Activated T-cell treated with anti-CD3 and anti-CD28 coated beads, Interleukin-2, amount 50 U/mL, for 4 hours (primary cell): ENCODE data around the gene SMYD3. TPM values are rescaled to one million over a fixed set of nuclear protein-coding genes. Genes with fewer than 3 reads are reported as not detected.

ENCODE experiments used
- ATAC-seq, 2 donors: fragments of 200-7000 bp; cut with Tn5 transposase; one replicate each; pipeline ENCODE4 v1.10.0; 2021
- DNase-seq: peaks from one replicate; pipeline ENCODE4 v3.0.0-alpha.2; 2020
- H3K27me3 Mint-ChIP-seq: one replicate; pipeline ENCODE4 v1.8.0; 2021; ENCODE audit warnings: low read depth, mixed read lengths
- H3K36me3 Mint-ChIP-seq: one replicate; pipeline ENCODE4 v1.8.0; 2022; ENCODE audit warnings: mixed read lengths; ENCODE audit not compliant: insufficient read depth
- H3K4me1 Mint-ChIP-seq: one replicate; pipeline ENCODE4 v1.8.0; 2021; ENCODE audit warnings: low read depth, mixed read lengths
- H3K4me3 Mint-ChIP-seq: one replicate; pipeline ENCODE4 v1.8.0; 2021; ENCODE audit warnings: mild to moderate bottlenecking, moderate library complexity, mixed read lengths
- H3K9me3 Mint-ChIP-seq: one replicate; pipeline ENCODE4 v1.8.0; 2021; ENCODE audit warnings: mixed read lengths
- total RNA-seq, 3 donors: library from RNA; stranded (reverse); gene quantifications; one replicate each; pipeline ENCODE4 v1.2.1, GENCODE V29; 2021

SMYD3 gene
- total RNA-seq, 3 donors from 2014 or later = 10.7 to 13.0 (median 11.9) TPM

- H3K27me3 Mint-ChIP-seq = no peaks in the 10 kb centered on the region
- peaks cover 22% of the 10 kb centered on the region for H3K36me3 Mint-ChIP-seq
- H3K4me3 Mint-ChIP-seq = no peak overlapping the region
- no peak for ATAC-seq
- no peaks in the 10 kb centered on the region for H3K4me1 Mint-ChIP-seq
- no peaks in the 10 kb centered on the region for H3K9me3 Mint-ChIP-seq
- DNase-seq = no peak
Observed at GRCh38 chr1:246178717-246179311, 328.3 kb downstream of the SMYD3 start.

- Mint-ChIP-seq H3K27me3 (no peaks in the 10 kb centered on the region), H3K9me3 (no peaks in the 10 kb centered on the region), H3K4me3 (no peak overlapping the region), H3K36me3 (peaks cover 22% of the 10 kb centered on the region), H3K4me1 (no peaks in the 10 kb centered on the region)
- no peak for ATAC-seq
- no peak for DNase-seq
Observed at GRCh38 chr1:246176126-246177024, 330.7 kb downstream of the SMYD3 start.

- peaks cover 6% of the 10 kb centered on the region for H3K36me3 Mint-ChIP-seq
- no peaks in the 10 kb centered on the region for H3K9me3 Mint-ChIP-seq
- no peaks in the 10 kb centered on the region for H3K4me1 Mint-ChIP-seq
- H3K4me3 Mint-ChIP-seq = no peak overlapping the region
- ATAC-seq (no peak), DNase-seq (no peak)
- no peaks in the 10 kb centered on the region for H3K27me3 Mint-ChIP-seq
Observed at GRCh38 chr1:246170574-246171261, 336.4 kb downstream of the SMYD3 start.

- no peaks in the 10 kb centered on the region for H3K9me3 Mint-ChIP-seq
- no peak overlapping the region for H3K4me3 Mint-ChIP-seq
- DNase-seq (no peak), ATAC-seq (no peak)
- peaks cover 3% of the 10 kb centered on the region for H3K36me3 Mint-ChIP-seq
- no peaks in the 10 kb centered on the region for H3K27me3 Mint-ChIP-seq
- no peaks in the 10 kb centered on the region for H3K4me1 Mint-ChIP-seq
Observed at GRCh38 chr1:246169486-246169885, 337.6 kb downstream of the SMYD3 start.

- Mint-ChIP-seq H3K4me1 (no peaks in the 10 kb centered on the region), H3K36me3 (peaks cover 3% of the 10 kb centered on the region), H3K4me3 (no peak overlapping the region), H3K9me3 (no peaks in the 10 kb centered on the region), H3K27me3 (no peaks in the 10 kb centered on the region)
- DNase-seq = no peak
- ATAC-seq = no peak
Observed at GRCh38 chr1:246169019-246169418, 338.1 kb downstream of the SMYD3 start.

- H3K4me3 Mint-ChIP-seq = no peak overlapping the region
- no peak for ATAC-seq
Observed at GRCh38 chr1:246166841-246167240, 340.2 kb downstream of the SMYD3 start.

GRCh38 chr1:246165826-246166709, 341.0 kb downstream of the SMYD3 start:
- DNase-seq (no peak), ATAC-seq (no peak)
- H3K27me3 Mint-ChIP-seq = no peaks in the 10 kb centered on the region
- peaks cover 12% of the 10 kb centered on the region for H3K36me3 Mint-ChIP-seq
- H3K9me3 Mint-ChIP-seq = no peaks in the 10 kb centered on the region
- H3K4me1 Mint-ChIP-seq = no peaks in the 10 kb centered on the region
- H3K4me3 Mint-ChIP-seq = no peak overlapping the region

More at GRCh38 chr1:246166841-246167240, 340.2 kb downstream of the SMYD3 start:
- Mint-ChIP-seq H3K9me3 (no peaks in the 10 kb centered on the region), H3K36me3 (peaks cover 5% of the 10 kb centered on the region), H3K4me1 (no peaks in the 10 kb centered on the region), H3K27me3 (no peaks in the 10 kb centered on the region)
- no peak for DNase-seq

- Mint-ChIP-seq H3K36me3 (peaks cover 13% of the 10 kb centered on the region), H3K27me3 (no peaks in the 10 kb centered on the region), H3K4me1 (no peaks in the 10 kb centered on the region), H3K4me3 (no peak overlapping the region), H3K9me3 (no peaks in the 10 kb centered on the region)
- ATAC-seq = no peak
- DNase-seq = no peak
Observed at GRCh38 chr1:246164764-246165163, 342.3 kb downstream of the SMYD3 start.

GRCh38 chr1:246162560-246162959, 344.5 kb downstream of the SMYD3 start:
- Mint-ChIP-seq H3K9me3 (no peaks in the 10 kb centered on the region), H3K27me3 (no peaks in the 10 kb centered on the region), H3K4me3 (no peak overlapping the region), H3K4me1 (no peaks in the 10 kb centered on the region), H3K36me3 (peaks cover 11% of the 10 kb centered on the region)
- no peak for ATAC-seq
- no peak for DNase-seq

- DNase-seq = no peak
- Mint-ChIP-seq H3K4me1 (no peaks in the 10 kb centered on the region), H3K27me3 (no peaks in the 10 kb centered on the region), H3K9me3 (no peaks in the 10 kb centered on the region), H3K36me3 (peaks cover 14% of the 10 kb centered on the region), H3K4me3 (no peak overlapping the region)
- ATAC-seq = no peak
Observed at GRCh38 chr1:246161626-246162025, 345.5 kb downstream of the SMYD3 start.

GRCh38 chr1:246160905-246161304, 346.2 kb downstream of the SMYD3 start:
- no peaks in the 10 kb centered on the region for H3K4me1 Mint-ChIP-seq

GRCh38 chr1:246160374-246160773, 346.7 kb downstream of the SMYD3 start:
- no peaks in the 10 kb centered on the region for H3K9me3 Mint-ChIP-seq
- H3K36me3 Mint-ChIP-seq = peaks cover 14% of the 10 kb centered on the region
- no peak for ATAC-seq
- H3K27me3 Mint-ChIP-seq = no peaks in the 10 kb centered on the region
- H3K4me3 Mint-ChIP-seq = no peak overlapping the region
- DNase-seq = no peak
- H3K4me1 Mint-ChIP-seq = no peaks in the 10 kb centered on the region

More at GRCh38 chr1:246160905-246161304, 346.2 kb downstream of the SMYD3 start:
- no peak overlapping the region for H3K4me3 Mint-ChIP-seq
- peaks cover 14% of the 10 kb centered on the region for H3K36me3 Mint-ChIP-seq
- DNase-seq (no peak), ATAC-seq (no peak)
- no peaks in the 10 kb centered on the region for H3K27me3 Mint-ChIP-seq
- no peaks in the 10 kb centered on the region for H3K9me3 Mint-ChIP-seq

GRCh38 chr1:246159279-246160227, 347.5 kb downstream of the SMYD3 start:
- no peak overlapping the region for H3K4me3 Mint-ChIP-seq
- H3K9me3 Mint-ChIP-seq = no peaks in the 10 kb centered on the region
- peaks cover 14% of the 10 kb centered on the region for H3K36me3 Mint-ChIP-seq
- DNase-seq (no peak), ATAC-seq (no peak)
- no peaks in the 10 kb centered on the region for H3K4me1 Mint-ChIP-seq
- H3K27me3 Mint-ChIP-seq = no peaks in the 10 kb centered on the region
